Measurements from ENCODE around the gene EPHA7. TPM values are rescaled to one million over a fixed set of nuclear protein-coding genes. Genes with fewer than 3 reads are reported as not detected.

EPHA7 gene
- total and polyA plus RNA-seq, 2 donors (not counting 3 experiments of a cell fraction or from before 2014, with no cell fraction given): not detected

DNA sequence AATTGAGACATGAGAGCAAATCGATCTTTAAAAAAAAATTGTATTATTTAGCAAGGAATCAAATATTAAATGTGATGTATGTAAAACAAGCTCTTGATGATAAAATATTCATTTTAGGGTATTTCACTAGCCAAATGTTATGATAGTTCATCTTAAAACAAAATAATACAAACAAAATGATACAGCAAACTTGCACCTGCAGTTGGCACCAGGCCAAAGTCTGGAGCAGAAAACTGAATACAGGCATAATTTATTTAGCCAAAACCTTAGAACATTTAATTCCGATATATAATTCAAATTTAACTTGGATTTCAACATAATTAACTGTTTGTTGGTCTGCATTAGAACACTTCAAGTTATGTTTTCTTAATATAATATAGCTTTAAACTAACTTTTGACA, 60.9 kb downstream of the EPHA7 start:
- DNase-seq (ENCODE audit: low read depth, low spot score) (no peak), FAIRE-seq (no peak)
- TF ChIP-seq, protein P1, sequence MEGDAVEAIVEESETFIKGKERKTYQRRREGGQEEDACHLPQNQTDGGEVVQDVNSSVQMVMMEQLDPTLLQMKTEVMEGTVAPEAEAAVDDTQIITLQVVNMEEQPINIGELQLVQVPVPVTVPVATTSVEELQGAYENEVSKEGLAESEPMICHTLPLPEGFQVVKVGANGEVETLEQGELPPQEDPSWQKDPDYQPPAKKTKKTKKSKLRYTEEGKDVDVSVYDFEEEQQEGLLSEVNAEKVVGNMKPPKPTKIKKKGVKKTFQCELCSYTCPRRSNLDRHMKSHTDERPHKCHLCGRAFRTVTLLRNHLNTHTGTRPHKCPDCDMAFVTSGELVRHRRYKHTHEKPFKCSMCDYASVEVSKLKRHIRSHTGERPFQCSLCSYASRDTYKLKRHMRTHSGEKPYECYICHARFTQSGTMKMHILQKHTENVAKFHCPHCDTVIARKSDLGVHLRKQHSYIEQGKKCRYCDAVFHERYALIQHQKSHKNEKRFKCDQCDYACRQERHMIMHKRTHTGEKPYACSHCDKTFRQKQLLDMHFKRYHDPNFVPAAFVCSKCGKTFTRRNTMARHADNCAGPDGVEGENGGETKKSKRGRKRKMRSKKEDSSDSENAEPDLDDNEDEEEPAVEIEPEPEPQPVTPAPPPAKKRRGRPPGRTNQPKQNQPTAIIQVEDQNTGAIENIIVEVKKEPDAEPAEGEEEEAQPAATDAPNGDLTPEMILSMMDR (IDR thresholded peaks at IDR 0.05; ENCODE audit: extremely low read depth in 1 of 2, insufficient read depth in 1 of 2, low read depth in 1 of 2, low read length in 2 of 2): no peak
- TF ChIP-seq MYC (IDR thresholded peaks at IDR 0.05; ENCODE audit: low read depth, low read length) (no peak), GATA2 (IDR thresholded peaks at IDR 0.05; ENCODE audit: insufficient read depth, insufficient read length, low read depth, low read length) (no peak), FOS (IDR thresholded peaks at IDR 0.05; ENCODE audit: borderline replicate concordance, insufficient read depth, low read length) (no peak), POLR2A (IDR thresholded peaks at IDR 0.05; ENCODE audit: low read depth, low read length) (no peak), EZH2 (IDR thresholded peaks at IDR 0.05; ENCODE audit: borderline replicate concordance, low read depth, low read length, severe bottlenecking) (no peak)
- TF ChIP-seq, protein P2, sequence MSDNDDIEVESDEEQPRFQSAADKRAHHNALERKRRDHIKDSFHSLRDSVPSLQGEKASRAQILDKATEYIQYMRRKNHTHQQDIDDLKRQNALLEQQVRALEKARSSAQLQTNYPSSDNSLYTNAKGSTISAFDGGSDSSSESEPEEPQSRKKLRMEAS (IDR thresholded peaks at IDR 0.05; ENCODE audit: insufficient read depth, insufficient read length): no peak
- Histone ChIP-seq H3K27me3 (ENCODE audit: control insufficient read depth in 2 of 2, insufficient read depth in 2 of 2, low read length in 2 of 2) (no peaks in the 10 kb centered on the region), H3K4me3 (replicated peaks in 1 of 3; ENCODE audit: insufficient read depth in 1 of 3, low read depth in 1 of 3, low read length in 3 of 3) (no peak overlapping the region), H3K27ac (ENCODE audit: insufficient read depth, low read depth, low read length) (no peak overlapping the region), H3K79me2 (ENCODE audit: control insufficient read depth, insufficient read depth, low read length) (no peaks in the 10 kb centered on the region), H3K4me2 (ENCODE audit: insufficient read depth, low read length) (no peak overlapping the region), H4K20me1 (replicated peaks; ENCODE audit: control insufficient read depth, extremely low read depth, insufficient read depth, low read length) (no peaks in the 10 kb centered on the region), H2AFZ (ENCODE audit: low read depth, low read length) (no peak overlapping the region), H3K9me3 (replicated peaks; ENCODE audit: control insufficient read depth, insufficient read depth, low read length) (no peaks in the 10 kb centered on the region), H3K9ac (replicated peaks; ENCODE audit: extremely low read depth, insufficient read depth, low read length) (no peak overlapping the region), H3K9me1 (replicated peaks; ENCODE audit: control insufficient read depth, extremely low read depth, insufficient read depth, low read length) (no peaks in the 10 kb centered on the region), H3K36me3 (ENCODE audit: control insufficient read depth in 2 of 2, extremely low read depth in 1 of 2, insufficient read depth in 2 of 2, low read length in 2 of 2) (no peaks in the 10 kb centered on the region), H3K4me1 (ENCODE audit: control insufficient read depth, extremely low read depth, insufficient read depth, low read length) (no peaks in the 10 kb centered on the region)
- no TSS peak for BruUV-seq (replicated peaks)
- CTCF ChIA-PET: no interaction called here
- POLR2A ChIA-PET: no interaction called here
- intact Hi-C loops (cut with micrococcal nuclease) (no loop called here), dilution Hi-C loops (cut with MboI; ENCODE audit: extremely low pct_ligation_motif_present, low sequenced_read_pairs) (no loop called here)

Measured in endothelial cell of umbilical vein (primary cell).